Gastrocnemius medialis (tissue), 4 donors: Measurements from ENCODE around the gene FLNC. TPM values are rescaled to one million over a fixed set of nuclear protein-coding genes. Genes with fewer than 3 reads are reported as not detected.

Source experiments
- ATAC-seq, 2 donors: fragments of 150-250 bp; one replicate each; pipeline ENCODE4 v1.9.1; 2016
- DNase-seq, 2 donors: peaks; one replicate each; pipeline ENCODE4 v3.0.0-alpha.2; 2019
- H3K27ac ChIP-seq, 4 donors: fragments of 200-600 bp; sonication (generic); 1 replicate in 1 of 4; 2 replicates in 3 of 4; pipeline ENCODE4 v1.5.1; 2016 to 2018; ENCODE audit warnings: mild to moderate bottlenecking in 2 of 4, moderate library complexity in 1 of 4
- H3K27me3 ChIP-seq, 3 donors: fragments of 200-600 bp; sonication (generic) in 2 of 3; 1 replicate in 1 of 3; 2 replicates in 2 of 3; pipeline versions ENCODE4 v1.5.1 to v1.6.0; 2016 to 2019; ENCODE audit warnings: mild to moderate bottlenecking in 1 of 3, moderate library complexity in 1 of 3
- H3K36me3 ChIP-seq, 2 donors: fragments of 200-600 bp; sonication (generic) in 1 of 2; one replicate each; pipeline ENCODE4 v1.5.1; 2017 to 2018
- H3K4me1 ChIP-seq, 2 donors: fragments of 200-600 bp; sonication (generic) in 1 of 2; one replicate each; pipeline ENCODE4 v1.5.1; 2016 to 2017; ENCODE audit warnings: mild to moderate bottlenecking in 2 of 2
- H3K4me3 ChIP-seq, 4 donors: fragments of 200-600 bp; sonication (generic) in 3 of 4; 1 replicate in 1 of 4; 2 replicates in 3 of 4; pipeline ENCODE4 v1.5.1; 2016 to 2019; ENCODE audit warnings: mild to moderate bottlenecking in 2 of 4
- H3K9me3 ChIP-seq, 3 donors: fragments of 200-600 bp; sonication (generic) in 2 of 3; 1 replicate in 1 of 3; 2 replicates in 2 of 3; pipeline ENCODE4 v1.5.1; 2016 to 2019
- CTCF ChIP-seq, 5 experiments: fragments of 450-650 bp in 3 of 5; fragments of 200-600 bp in 2 of 5; sonication (generic) in 2 of 5; IDR thresholded peaks in 4 of 5; conservative IDR thresholded peaks in 1 of 5; 1 replicate in 4 of 5; 2 replicates in 1 of 5; pipeline ENCODE4 v1.5.1; 2016 to 2019; ENCODE audit warnings: antibody characterized with exemption in 5 of 5, mild to moderate bottlenecking in 3 of 5, moderate library complexity in 3 of 5
- POLR2A ChIP-seq, 2 donors: fragments of 450-650 bp; IDR thresholded peaks; one replicate each; pipeline ENCODE4 v1.6.1; 2017; ENCODE audit warnings: antibody characterized with exemption in 2 of 2, mild to moderate bottlenecking in 2 of 2, moderate library complexity in 2 of 2
- in situ Hi-C, 4 donors: fragments of 200-750 bp; cut with MboI; loops; one replicate each; pipeline versions ENCODE4 v1.15.0 to v1.8.0; 2017; ENCODE audit warnings: low sequenced_read_pairs in 4 of 4
- intact Hi-C: fragments of 100-400 bp; cut with DNase I; formaldehyde crosslinking; loops from one replicate; pipeline ENCODE4 v1.15.1; 2023; ENCODE audit warnings: low total_unique reads
- total RNA-seq, 4 donors: library from RNA; depleted of rRNA; stranded (reverse); fragments of >200 nt; gene quantifications; one replicate each; pipeline versions ENCODE4 v1.1.0 to v1.2.3, GENCODE V29; 2016

FLNC gene
- total RNA-seq: 1,000 to 10,000 TPM; 1,071 to 4,398 (median 2,381) TPM

- Histone ChIP-seq H3K27me3 (no peaks in the 10 kb centered on the region), H3K4me1 (peaks cover 58 to 80% of the 10 kb centered on the region in 2 donors), H3K27ac (peak within 1 kb of the TSS; percentile 92 to 99 (median 98)), H3K9me3 (no peaks in the 10 kb centered on the region), H3K36me3 (peaks cover 0 to 12% of the 10 kb centered on the region in 2 donors), H3K4me3 (peak within 1 kb of the TSS; percentile 69 to 92 (median 84))
- intact Hi-C loops (loop anchor here (2.0 to 5.0 kb wide), 2 partner anchors 32 to 93 kb away; partner anchors contain the start of genes ATP6V1F and CALU), in situ Hi-C loops (no loop called here)
- ATAC-seq: peak in 1 of 2 donors; percentile 1
- TF ChIP-seq POLR2A (IDR thresholded peaks at IDR 0.05) (peak; percentile 93 to 96), CTCF (IDR thresholded peaks at IDR 0.05 in 4 of 5, conservative IDR thresholded peaks at IDR 0.05 in 1 of 5) (no peak)
- peak in 1 of 2 donors; percentile 80 for DNase-seq
Observed at GRCh38 chr7:128830231-128831177, at the start of gene FLNC. TSS of gene FLNC (plus strand) at chr7:128830406. CDS start at chr7:128830638, 232 bp downstream.

GRCh38 chr7:128781126-128781525 is 49.1 kb upstream of the FLNC start:
- Histone ChIP-seq H3K4me1 (no peaks in the 10 kb centered on the region), H3K27ac (no peak overlapping the region), H3K4me3 (no peak overlapping the region), H3K9me3 (no peaks in the 10 kb centered on the region), H3K36me3 (no peaks in the 10 kb centered on the region), H3K27me3 (no peaks in the 10 kb centered on the region)
- DNase-seq (peak in 1 of 2 donors; percentile 51), ATAC-seq (peak; percentile 49)
- intact Hi-C loops (no loop called here), in situ Hi-C loops (loop anchor here in 2 of 4 donors (10.0 to 25.0 kb wide), 2 partner anchors 94 to 106 kb away; no protein-coding TSS in a partner anchor)
- no peak for TF ChIP-seq CTCF (IDR thresholded peaks at IDR 0.05 in 4 of 5, conservative IDR thresholded peaks at IDR 0.05 in 1 of 5)
- no peak for TF ChIP-seq POLR2A (IDR thresholded peaks at IDR 0.05)

- DNase-seq (no peak), ATAC-seq (no peak)
- Histone ChIP-seq H3K4me3 (no peak overlapping the region), H3K9me3 (no peaks in the 10 kb centered on the region), H3K27ac (no peak overlapping the region), H3K36me3 (no peaks in the 10 kb centered on the region), H3K27me3 (no peaks in the 10 kb centered on the region), H3K4me1 (no peaks in the 10 kb centered on the region)
- TF ChIP-seq CTCF (IDR thresholded peaks at IDR 0.05 in 4 of 5, conservative IDR thresholded peaks at IDR 0.05 in 1 of 5): no peak
- no peak for TF ChIP-seq POLR2A (IDR thresholded peaks at IDR 0.05)
- in situ Hi-C loops: loop anchor here in 2 of 4 donors (10.0 to 25.0 kb wide), 2 partner anchors 93 to 105 kb away; no protein-coding TSS in a partner anchor
- intact Hi-C loops: no loop called here
Observed at GRCh38 chr7:128781851-128782250, 48.4 kb upstream of the FLNC start.

- in situ Hi-C loops (loop anchor here in 2 of 4 donors (10.0 to 25.0 kb wide), 2 partner anchors 91 to 104 kb away; no protein-coding TSS in a partner anchor), intact Hi-C loops (no loop called here)
- no peak for TF ChIP-seq POLR2A (IDR thresholded peaks at IDR 0.05)
- Histone ChIP-seq H3K4me3 (no peak overlapping the region), H3K27me3 (no peaks in the 10 kb centered on the region), H3K4me1 (no peaks in the 10 kb centered on the region), H3K36me3 (no peaks in the 10 kb centered on the region), H3K27ac (no peak overlapping the region), H3K9me3 (no peaks in the 10 kb centered on the region)
- DNase-seq (peak in 1 of 2 donors; percentile 50), ATAC-seq (peak in 1 of 2 donors; percentile 70)
Observed at GRCh38 chr7:128783143-128783861, 46.9 kb upstream of the FLNC start.
